Measurements from ENCODE around the gene EIF2B2. TPM values are rescaled to one million over a fixed set of nuclear protein-coding genes. Genes with fewer than 3 reads are reported as not detected.

The EIF2B2 gene
- total RNA-seq, 1 donor from 2014 or later, result 37.2 TPM

GRCh38 chr14:75049136-75049535 lies 46.4 kb downstream of the EIF2B2 start:
- intact Hi-C loops (cut with micrococcal nuclease), result no loop called here
- no peak overlapping the region for H3K27ac Mint-ChIP-seq
- H3K36me3 Mint-ChIP-seq (ENCODE audit: low read depth), result peaks cover 9% of the 10 kb centered on the region
- H3K27me3 Mint-ChIP-seq, result no peaks in the 10 kb centered on the region
- TF ChIP-seq CTCF (IDR thresholded peaks at IDR 0.05), result no peak
- ATAC-seq (ENCODE audit: low read depth) (no peak), DNase-seq (no peak)
- ChIA-PET POLR2A (interaction anchor here (0.6 kb wide), 1 partner anchor 113 kb away, joined by 3 read pairs; no protein-coding TSS in a partner anchor), CTCF (interaction anchor here (0.5 to 1.4 kb wide), 3 partner anchors 15 to 105 kb away, joined by 4 to 5 read pairs (median 4); partner anchors contain the start of gene ACYP1)
- H3K4me3 Mint-ChIP-seq, result no peak overlapping the region
- peaks cover 29% of the 10 kb centered on the region for H3K4me1 Mint-ChIP-seq
- H3K9me3 Mint-ChIP-seq, result no peaks in the 10 kb centered on the region

- Mint-ChIP-seq H3K36me3 (ENCODE audit: low read depth) (peaks cover 7% of the 10 kb centered on the region), H3K27me3 (no peaks in the 10 kb centered on the region), H3K4me1 (peaks cover 27% of the 10 kb centered on the region), H3K4me3 (peak overlapping the region; percentile 92), H3K9me3 (no peaks in the 10 kb centered on the region), H3K27ac (no peak overlapping the region)
- TF ChIP-seq CTCF (IDR thresholded peaks at IDR 0.05), result no peak
- CTCF ChIA-PET, result interaction anchor here (0.5 to 1.4 kb wide), 2 partner anchors 15 to 106 kb away, joined by 4 read pairs; partner anchors contain the start of gene ACYP1
- POLR2A ChIA-PET, result no interaction called here
- DNase-seq (no peak), ATAC-seq (ENCODE audit: low read depth) (no peak)
- intact Hi-C loops (cut with micrococcal nuclease), result loop anchor here (2.0 kb wide), 2 partner anchors 19 to 47 kb away; partner anchors contain the start of genes EIF2B2 and ZC2HC1C
Measured at GRCh38 chr14:75049731-75050201, 47.0 kb downstream of the EIF2B2 start.

GRCh38 chr14:75050852-75051555 lies 48.3 kb downstream of the EIF2B2 start, which contains the start of gene MLH3:
Gene MLH3, minus strand, starts transcription at chr14:75051467. Its CDS starts 1,812 bp downstream, at chr14:75049655.
- Mint-ChIP-seq H3K9me3 (no peaks in the 10 kb centered on the region), H3K4me3 (peak within 1 kb of the TSS; percentile 92), H3K4me1 (peaks cover 19% of the 10 kb centered on the region), H3K36me3 (ENCODE audit: low read depth) (peaks cover 7% of the 10 kb centered on the region), H3K27me3 (no peaks in the 10 kb centered on the region), H3K27ac (peak within 1 kb of the TSS; percentile 83)
- ATAC-seq (ENCODE audit: low read depth) (peak; percentile 80), DNase-seq (peak; percentile 75)
- TF ChIP-seq CTCF (IDR thresholded peaks at IDR 0.05), result no peak
- CTCF ChIA-PET, result interaction anchor here (0.6 kb wide), 1 partner anchor 37 kb away, joined by 3 read pairs; no protein-coding TSS in a partner anchor
- POLR2A ChIA-PET, result interaction anchor here (0.5 to 1.5 kb wide), 3 partner anchors 13 to 111 kb away, joined by 3 to 6 read pairs (median 3); partner anchors contain the start of gene ACYP1
- intact Hi-C loops (cut with micrococcal nuclease), result loop anchor here (2.0 kb wide), 2 partner anchors 18 to 48 kb away; partner anchors contain the start of genes EIF2B2 and ZC2HC1C

GRCh38 chr14:75051556-75051899 lies 48.8 kb downstream of the EIF2B2 start:
- POLR2A ChIA-PET, result interaction anchor here (1.3 to 1.5 kb wide), 2 partner anchors 13 to 111 kb away, joined by 3 to 6 read pairs; partner anchors contain the start of gene ACYP1
- no peak for TF ChIP-seq CTCF (IDR thresholded peaks at IDR 0.05)
- ATAC-seq (ENCODE audit: low read depth), result no peak
- Mint-ChIP-seq H3K4me1 (peaks cover 19% of the 10 kb centered on the region), H3K4me3 (peak overlapping the region; percentile 92), H3K9me3 (no peaks in the 10 kb centered on the region), H3K36me3 (ENCODE audit: low read depth) (peaks cover 9% of the 10 kb centered on the region), H3K27ac (peak overlapping the region; percentile 83), H3K27me3 (no peaks in the 10 kb centered on the region)
- CTCF ChIA-PET, result interaction anchor here (0.6 to 0.7 kb wide), 2 partner anchors 37 to 191 kb away, joined by 3 read pairs; no protein-coding TSS in a partner anchor
- no peak for DNase-seq
- intact Hi-C loops (cut with micrococcal nuclease), result loop anchor here (2.0 kb wide), 2 partner anchors 17 to 49 kb away; partner anchors contain the start of genes EIF2B2 and ZC2HC1C
